NCI-H146 (cell line): ENCODE data around the gene MMP24OS.

Source experiments
- DNase-seq: peaks from one replicate; lab custom pipeline; 2025; lab: John Stamatoyannopoulos, UW

Gene MMP24OS

DNA sequence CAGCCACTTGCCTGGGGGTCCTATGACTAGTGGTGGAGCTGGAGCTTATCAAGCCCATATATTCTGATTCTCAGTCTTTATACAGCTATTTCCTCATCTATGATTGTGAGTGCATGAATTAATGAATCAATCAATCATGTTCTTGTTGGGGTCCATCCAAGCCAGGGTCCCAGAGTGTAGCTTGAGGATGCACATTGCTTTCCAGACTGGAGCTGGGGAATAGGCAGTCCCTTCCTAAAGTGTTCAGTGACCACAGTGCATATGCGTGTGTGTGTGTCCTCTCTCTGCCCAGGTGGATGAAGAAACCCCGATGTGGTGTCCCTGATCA is 26.3 kb downstream of the MMP24OS start:
- no peak for DNase-seq

GRCh38 chr20:35248641-35249475 is 29.1 kb downstream of the MMP24OS start:
- DNase-seq: no peak

- DNase-seq: no peak
Observed at GRCh38 chr20:35246723-35247122, 31.2 kb downstream of the MMP24OS start.

DNA sequence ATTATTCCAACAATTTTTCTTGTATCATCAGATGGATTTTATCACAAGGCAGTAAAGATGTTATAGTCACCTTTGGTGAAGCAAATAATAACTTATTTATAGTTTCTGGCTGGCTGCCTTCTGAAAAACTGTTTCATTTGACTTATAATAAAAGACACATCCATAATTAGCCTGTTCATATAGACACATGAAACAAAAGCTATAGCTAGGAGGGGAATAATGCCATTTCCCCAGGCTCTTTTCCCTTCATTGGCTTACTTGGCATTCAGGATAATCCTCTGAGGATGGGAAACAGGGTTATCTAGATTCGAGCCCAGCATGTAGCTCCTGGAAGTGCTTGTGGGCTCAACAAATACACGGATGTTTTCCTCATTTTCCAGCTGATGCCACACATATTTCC is 33.9 kb downstream of the MMP24OS start:
- peak; percentile 65 for DNase-seq

DNA sequence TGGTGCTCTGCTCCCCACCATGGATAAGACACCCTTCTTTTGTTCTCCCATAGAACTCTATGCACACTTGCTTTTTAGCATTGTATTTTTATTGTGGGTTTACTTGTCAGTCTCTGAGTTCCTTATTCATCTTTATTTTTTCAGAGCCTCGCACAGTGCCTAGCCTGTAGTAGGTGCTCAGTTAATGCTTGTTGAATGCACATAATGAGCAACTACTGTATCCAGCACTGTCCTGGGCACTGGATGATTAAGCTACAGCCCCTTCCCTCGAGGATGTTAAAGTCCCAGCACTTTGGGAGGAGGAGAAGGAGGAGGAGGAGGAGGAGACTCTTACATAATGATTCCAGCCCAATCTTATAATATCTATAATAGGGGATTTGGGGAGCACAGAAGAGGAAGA is 34.6 kb downstream of the MMP24OS start:
- no peak for DNase-seq

GRCh38 chr20:35240811-35241293 is 37.1 kb downstream of the MMP24OS start:
- DNase-seq: no peak

DNA sequence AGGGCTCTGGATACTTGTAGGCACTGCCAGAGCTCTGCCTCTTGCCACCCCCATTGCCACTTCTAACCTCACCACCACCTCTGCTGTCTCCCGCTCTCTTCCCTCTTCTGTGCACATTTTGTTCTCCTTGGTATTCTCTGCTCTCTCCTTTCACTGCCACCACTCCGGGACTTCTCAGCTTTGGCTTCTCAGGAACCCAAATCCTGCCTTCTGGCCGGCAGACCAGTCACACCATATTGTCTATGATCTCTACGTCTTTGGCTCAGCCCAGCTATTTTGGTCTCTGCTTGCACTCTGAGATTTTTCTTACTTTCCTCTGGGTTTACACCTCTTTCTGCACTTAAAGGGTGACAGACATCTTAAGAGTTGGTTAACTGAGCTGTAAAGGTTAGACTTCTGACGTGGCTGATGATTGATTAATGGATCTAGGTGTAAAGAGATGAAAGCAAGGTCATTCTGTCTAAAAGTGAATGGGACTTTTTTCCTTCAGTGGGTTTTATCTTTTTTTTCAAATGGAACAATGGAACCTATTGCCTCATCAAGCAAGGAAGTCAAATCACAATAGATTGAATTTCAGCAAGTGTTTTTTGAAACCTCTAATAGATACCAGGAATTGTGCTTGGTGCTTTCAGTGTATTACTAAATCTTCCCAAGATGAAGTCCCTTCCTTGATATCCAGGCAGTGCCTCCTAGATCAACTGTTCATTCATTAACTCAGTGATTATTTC is 37.7 kb downstream of the MMP24OS start:
- DNase-seq: no peak

- no peak for DNase-seq
Observed at GRCh38 chr20:35238735-35239134, 39.2 kb downstream of the MMP24OS start.

- DNase-seq: no peak
Observed at GRCh38 chr20:35238170-35238569, 39.8 kb downstream of the MMP24OS start.

GRCh38 chr20:35237486-35237885 is 40.4 kb downstream of the MMP24OS start:
- no peak for DNase-seq

DNA sequence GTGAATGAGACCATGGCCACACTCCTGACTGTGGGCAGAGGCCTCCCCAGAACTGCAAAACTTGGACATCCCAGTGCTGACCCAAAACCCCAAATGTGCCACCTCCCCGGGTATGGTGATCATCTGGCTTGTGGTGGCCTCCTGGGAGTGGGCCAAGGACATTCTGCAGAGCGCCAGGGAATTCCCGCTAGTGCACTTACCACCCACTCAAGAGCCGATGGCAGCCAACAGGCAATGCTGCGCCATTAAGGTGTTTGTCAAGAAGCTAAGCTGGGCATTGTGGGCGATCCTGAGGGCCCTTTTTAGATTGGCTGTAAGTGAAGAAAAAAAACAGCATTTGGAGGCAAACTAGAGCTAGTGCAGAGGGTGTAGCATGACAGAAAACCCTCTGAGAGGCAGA is 42.0 kb downstream of the MMP24OS start:
- no peak for DNase-seq

GRCh38 chr20:35232575-35232974 is 45.3 kb downstream of the MMP24OS start:
- DNase-seq: no peak

DNA sequence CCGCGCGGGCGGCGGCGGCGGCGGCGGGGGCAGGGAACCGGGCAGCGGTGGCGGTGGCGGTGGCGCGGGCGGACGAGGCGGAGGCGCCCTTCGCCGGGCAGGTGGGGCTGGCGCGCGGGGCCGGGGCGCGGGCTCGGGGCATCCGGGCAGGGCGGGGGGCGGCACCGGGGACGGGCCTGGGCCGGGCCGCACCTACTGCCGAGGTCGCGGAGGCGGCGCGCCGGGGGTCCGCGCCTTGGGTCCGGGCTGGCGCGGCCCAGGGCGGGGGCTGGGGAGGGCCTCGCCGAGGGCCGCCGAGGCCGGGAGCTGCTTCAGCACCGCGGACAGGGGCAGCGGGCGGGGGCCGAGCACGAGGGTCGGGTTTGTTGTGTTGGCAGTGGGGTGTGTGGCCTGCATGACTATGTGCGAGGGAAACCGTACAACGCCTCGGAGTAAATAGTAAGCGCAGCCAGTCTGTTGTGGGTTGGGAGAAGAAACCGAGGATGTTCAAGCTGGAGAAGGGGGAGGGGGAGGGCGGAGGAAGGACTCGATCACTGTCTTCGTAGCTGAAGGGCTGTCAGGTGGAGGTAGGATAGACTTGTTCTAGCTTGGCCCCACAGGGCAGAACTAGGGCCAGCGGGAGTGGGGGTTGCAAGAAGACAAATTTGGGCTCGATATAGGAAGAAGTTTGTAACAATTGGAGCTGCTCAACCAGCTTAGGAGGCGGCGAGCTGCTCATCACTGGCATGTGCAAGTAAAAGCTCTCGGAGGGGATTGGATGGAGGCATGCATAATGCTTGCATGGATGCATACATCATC is 50.8 kb downstream of the MMP24OS start:
- DNase-seq: peak; percentile 68
